ENCODE results near the gene COG4.

DNA sequence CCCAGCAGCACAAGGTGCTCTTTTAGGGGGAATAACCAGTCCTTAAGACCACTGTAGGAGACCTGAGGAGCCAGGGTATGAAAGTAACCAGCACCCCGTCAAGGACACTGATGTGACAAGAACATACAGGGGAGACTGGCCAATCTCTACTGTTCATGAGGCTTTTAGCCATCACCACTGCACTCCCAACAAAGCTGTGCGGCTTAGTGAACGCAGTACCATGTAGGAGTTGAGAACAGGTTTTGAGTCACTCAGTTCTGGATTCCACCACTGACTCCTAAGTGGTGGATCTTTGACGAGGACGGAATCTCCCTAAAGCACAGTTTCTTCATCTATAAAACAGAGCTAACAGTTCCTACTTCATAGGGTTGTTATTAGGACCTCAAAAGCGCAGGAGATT, 26.8 kb downstream of the COG4 start:
- TF ChIP-seq CTCF (IDR thresholded peaks at IDR 0.05) (no peak), POLR2A (IDR thresholded peaks at IDR 0.05) (no peak)

Measured in adrenal gland (tissue), 5 donors.